Bronchial epithelial cell (primary cell): ENCODE measurements around the gene RAP1GAP2. TPM values are rescaled to one million over a fixed set of nuclear protein-coding genes. Genes with fewer than 3 reads are reported as not detected.

ENCODE experiments used
- DNase-seq: peaks from one replicate; pipeline ENCODE4 v3.0.0-alpha.2; 2010; ENCODE audit warnings: low read depth
- FAIRE-seq: peaks from 2 replicates; lab custom pipeline; 2011; peaks lifted over from hg19 to GRCh38; lab: Jason Lieb, UNC
- H3K27me3 ChIP-seq: 2 replicates; pipeline ENCODE4 v1.5.1; 2011; ENCODE audit warnings: low read length; ENCODE audit not compliant: control insufficient read depth, insufficient read depth
- H3K36me3 ChIP-seq: 2 replicates; pipeline ENCODE4 v1.5.1; 2011; ENCODE audit warnings: low read length; ENCODE audit not compliant: control insufficient read depth, insufficient read depth
- H3K4me3 ChIP-seq: 2 replicates; pipeline ENCODE4 v1.5.1; 2011; ENCODE audit warnings: mild to moderate bottlenecking, low read depth, low read length, control low read depth
- total RNA-seq: library from RNA; depleted of rRNA; stranded (reverse); fragments of >200 nt; gene quantifications from 2 replicates; pipeline ENCODE4 v1.2.1, GENCODE V29; 2014
- TF ChIP-seq, protein P1 (sequence below): IDR thresholded peaks from 2 replicates; pipeline ENCODE4 v1.5.1; 2011; ENCODE audit warnings: mild to moderate bottlenecking, moderate library complexity, low read length, control low read depth, inconsistent platforms; ENCODE audit not compliant: insufficient read depth, severe bottlenecking

Gene RAP1GAP2
- total RNA-seq, 1 donor from 2014 or later: 15.0 TPM

DNA sequence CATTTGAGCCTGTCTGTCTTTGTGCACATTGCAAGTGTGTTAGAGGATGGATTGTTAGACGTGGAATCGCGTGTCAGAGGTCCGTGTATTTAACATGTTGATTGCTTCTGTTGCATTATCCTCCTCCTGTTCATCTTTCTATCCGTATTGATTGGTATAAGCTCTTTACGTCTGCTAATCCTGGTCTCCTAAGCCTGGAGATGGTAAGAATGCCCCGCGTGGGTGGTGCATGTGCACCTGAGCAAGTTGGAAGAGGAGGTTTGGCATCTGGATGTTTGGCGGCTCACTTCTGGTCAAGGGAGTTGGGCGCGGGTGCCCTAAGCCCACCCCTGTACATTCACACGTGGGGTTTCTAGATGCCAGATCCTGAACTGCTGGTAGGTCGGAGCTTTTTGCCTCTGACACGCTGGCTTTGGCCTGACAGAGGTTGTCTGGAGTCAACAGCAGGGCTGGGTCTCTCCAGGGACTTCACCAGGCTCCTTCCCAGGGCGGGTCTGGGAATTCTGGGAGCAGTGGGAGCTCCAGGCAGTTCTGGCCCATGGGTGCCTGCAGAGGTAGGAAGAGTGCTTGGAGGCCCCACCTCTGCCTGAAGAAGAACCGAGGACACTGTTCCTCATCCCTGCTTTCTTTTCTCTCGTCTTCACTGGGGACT is 159.8 kb downstream of the RAP1GAP2 start:
- DNase-seq (no peak), FAIRE-seq (no peak)
- Histone ChIP-seq H3K4me3 (no peak overlapping the region), H3K27me3 (no peaks in the 10 kb centered on the region), H3K36me3 (no peaks in the 10 kb centered on the region)
- TF ChIP-seq, protein P1, sequence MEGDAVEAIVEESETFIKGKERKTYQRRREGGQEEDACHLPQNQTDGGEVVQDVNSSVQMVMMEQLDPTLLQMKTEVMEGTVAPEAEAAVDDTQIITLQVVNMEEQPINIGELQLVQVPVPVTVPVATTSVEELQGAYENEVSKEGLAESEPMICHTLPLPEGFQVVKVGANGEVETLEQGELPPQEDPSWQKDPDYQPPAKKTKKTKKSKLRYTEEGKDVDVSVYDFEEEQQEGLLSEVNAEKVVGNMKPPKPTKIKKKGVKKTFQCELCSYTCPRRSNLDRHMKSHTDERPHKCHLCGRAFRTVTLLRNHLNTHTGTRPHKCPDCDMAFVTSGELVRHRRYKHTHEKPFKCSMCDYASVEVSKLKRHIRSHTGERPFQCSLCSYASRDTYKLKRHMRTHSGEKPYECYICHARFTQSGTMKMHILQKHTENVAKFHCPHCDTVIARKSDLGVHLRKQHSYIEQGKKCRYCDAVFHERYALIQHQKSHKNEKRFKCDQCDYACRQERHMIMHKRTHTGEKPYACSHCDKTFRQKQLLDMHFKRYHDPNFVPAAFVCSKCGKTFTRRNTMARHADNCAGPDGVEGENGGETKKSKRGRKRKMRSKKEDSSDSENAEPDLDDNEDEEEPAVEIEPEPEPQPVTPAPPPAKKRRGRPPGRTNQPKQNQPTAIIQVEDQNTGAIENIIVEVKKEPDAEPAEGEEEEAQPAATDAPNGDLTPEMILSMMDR: no peak

DNA sequence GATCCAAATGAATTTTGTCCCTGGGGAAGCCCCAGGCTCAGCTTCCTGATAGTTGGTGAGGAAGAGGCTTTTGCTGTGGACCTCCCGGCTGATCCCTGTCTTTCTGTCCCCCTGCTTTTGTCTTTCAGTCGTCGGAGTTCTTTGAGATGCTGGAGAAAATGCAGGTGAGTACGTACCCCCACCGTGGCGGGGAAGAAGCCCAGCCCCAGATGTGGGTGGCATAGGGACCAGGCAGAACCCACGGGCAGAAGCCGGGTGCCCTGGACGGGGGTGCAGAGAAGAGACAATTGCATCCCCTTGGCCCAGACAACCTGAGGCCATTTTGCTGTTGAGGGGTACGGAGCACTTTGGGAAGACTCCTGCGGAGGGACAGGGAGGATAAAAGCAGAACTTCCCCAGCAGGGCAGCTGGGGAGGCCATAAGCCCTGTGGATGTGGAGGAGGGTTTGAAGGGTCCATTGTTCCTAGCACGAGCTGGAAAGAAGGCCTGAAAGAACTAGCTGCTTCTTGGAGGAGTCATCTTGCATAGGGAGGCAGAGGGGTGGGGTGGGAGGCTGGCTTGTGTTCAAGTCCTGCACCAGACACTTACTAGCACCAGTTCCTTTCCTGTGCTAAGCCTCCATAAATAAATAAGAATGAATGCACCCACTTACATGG is 161.5 kb downstream of the RAP1GAP2 start:
- no peak for FAIRE-seq

DNA sequence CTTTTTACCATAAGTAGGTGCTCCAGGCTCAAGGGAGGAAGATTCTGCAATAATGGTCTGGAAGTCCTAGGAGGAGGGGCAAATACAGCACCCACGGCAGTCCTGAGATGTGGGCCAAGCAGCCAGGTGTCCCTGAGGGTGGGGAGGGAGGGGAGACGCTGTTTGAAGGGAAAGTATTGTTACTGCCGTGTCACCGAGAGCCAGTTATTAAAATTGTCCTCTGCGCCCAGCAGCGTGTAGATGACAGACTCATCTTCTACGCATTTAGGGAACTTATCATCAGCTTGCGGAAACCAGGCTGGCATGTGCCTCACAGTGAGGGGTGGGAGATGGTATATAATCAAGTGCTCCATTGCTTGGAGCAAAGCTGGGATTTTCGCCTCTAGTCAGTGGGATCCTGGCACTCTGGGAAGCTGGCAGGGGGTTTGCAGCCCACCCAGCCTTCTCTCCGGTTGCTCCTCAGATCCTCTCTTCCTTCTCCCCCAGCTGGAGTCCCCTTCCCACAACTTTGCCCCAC is 162.5 kb downstream of the RAP1GAP2 start:
- Histone ChIP-seq H3K27me3 (no peaks in the 10 kb centered on the region), H3K4me3 (no peak overlapping the region), H3K36me3 (no peaks in the 10 kb centered on the region)
- DNase-seq: no peak
- TF ChIP-seq, protein P1: no peak
- no peak for FAIRE-seq

More for the DNA sequence above, 161.5 kb downstream of the RAP1GAP2 start:
- no peak for DNase-seq
- Histone ChIP-seq H3K36me3 (no peaks in the 10 kb centered on the region), H3K27me3 (no peaks in the 10 kb centered on the region), H3K4me3 (no peak overlapping the region)
- TF ChIP-seq, protein P1: no peak

DNA sequence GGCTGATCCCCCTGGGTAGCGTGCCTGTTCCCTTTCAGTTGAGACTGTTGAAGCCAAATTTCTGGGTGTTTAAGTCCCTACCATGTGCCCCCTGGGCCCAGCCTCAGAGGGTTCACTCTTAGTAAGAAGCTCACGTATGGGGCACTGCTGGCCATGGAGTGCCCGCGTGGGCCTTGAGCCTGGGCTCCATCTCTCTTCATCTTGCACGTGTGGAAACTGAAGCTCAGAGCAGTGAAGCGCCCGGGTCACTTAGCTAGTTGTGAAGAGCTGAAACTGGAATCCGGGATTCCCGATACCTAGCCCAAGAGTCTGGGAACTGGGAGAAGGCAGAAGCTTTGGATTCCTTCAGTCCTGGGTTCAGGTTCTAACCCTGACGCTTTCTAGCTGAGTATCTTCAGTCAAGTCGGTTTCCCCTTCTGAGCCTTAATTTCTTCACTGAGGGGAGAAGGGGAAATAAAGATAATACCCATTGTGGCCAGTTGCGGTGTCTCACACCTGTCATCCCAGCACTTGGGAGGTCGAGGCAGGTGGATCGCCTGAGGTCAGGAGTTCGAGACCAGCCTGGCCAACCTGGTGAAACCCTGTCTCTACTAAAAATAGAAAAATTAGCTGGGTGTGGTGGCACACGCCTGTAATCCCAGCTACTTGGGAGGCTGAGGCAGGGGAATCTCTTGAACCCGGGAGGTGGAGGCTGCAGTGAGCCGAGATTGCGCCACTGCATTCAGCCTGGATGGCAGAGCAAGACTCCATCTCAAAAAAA is 163.3 kb downstream of the RAP1GAP2 start:
- no peaks in the 10 kb centered on the region for H3K36me3 ChIP-seq
- DNase-seq (no peak), FAIRE-seq (no peak)
- H3K27me3 ChIP-seq: no peaks in the 10 kb centered on the region
- no peak overlapping the region for H3K4me3 ChIP-seq
- TF ChIP-seq, protein P1: no peak

DNA sequence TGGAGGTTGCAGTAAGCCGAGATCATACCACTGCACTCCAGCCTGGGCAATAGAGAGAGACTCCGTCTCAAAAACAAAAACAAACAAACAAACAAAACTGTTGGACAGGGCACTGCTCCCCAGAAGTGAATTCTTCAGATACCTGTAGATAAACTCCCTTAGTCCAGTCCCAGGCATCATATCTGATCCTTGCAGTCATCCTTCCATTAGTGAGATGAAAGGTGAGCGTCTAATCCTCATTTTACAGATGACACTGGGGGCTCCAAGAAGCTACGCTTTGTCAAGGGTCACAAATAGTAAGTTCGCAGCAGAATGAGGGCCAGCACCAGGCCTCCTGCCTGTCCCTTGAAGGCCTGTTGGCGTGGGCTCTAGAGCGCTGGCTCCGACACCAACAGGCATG is 165.2 kb downstream of the RAP1GAP2 start:
- TF ChIP-seq, protein P1: no peak
- Histone ChIP-seq H3K27me3 (no peaks in the 10 kb centered on the region), H3K36me3 (no peaks in the 10 kb centered on the region), H3K4me3 (no peak overlapping the region)
- DNase-seq (no peak), FAIRE-seq (no peak)
